ENCODE measurements around the gene SEMA4D. TPM values are rescaled to one million over a fixed set of nuclear protein-coding genes. Genes with fewer than 3 reads are reported as not detected.

SEMA4D gene
- total RNA-seq, 3 donors from 2014 or later (not counting 1 experiment from before 2014, with no cell fraction given): 354 to 448 (median 420) TPM

DNA sequence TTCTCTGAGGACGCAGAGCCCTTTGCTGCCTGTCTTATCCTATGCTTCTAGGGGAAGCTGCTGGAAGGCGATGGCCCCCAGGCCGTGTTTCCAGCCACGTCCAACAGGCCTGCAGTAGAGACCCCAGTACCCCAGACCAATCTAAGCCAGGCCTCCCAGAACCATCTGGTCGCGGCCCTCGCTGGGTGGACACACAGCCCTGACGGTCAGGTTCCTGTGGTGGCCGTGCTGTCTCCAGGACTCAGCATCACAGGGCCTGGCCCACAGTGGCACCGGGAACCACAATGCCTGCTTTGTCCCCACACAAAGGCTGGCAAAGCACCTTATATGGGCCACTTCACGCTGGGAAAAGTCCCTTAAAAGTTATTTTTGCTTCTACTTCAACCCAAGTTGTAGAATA is 44.5 kb downstream of the SEMA4D start:
- peaks cover 70 to 82% of the 10 kb centered on the region in 2 donors for H3K4me1 Mint-ChIP-seq
- ATAC-seq (no peak), DNase-seq (no peak)
- H3K9me3 Mint-ChIP-seq: no peaks in the 10 kb centered on the region
- H3K4me3 ChIP-seq (ENCODE audit: low read length): no peak overlapping the region
- no peaks in the 10 kb centered on the region for H3K27me3 ChIP-seq (ENCODE audit: control insufficient read depth, insufficient read depth, low read length)
- 92% methylated on average over 11 of the region's 11 CpGs for WGBS (ENCODE audit: insufficient coverage)
- H3K9me3 ChIP-seq (ENCODE audit: control insufficient read depth, insufficient read depth, low read length): no peaks in the 10 kb centered on the region
- intact Hi-C loops (cut with micrococcal nuclease): no loop called here
- H3K36me3 Mint-ChIP-seq: peaks cover 8% of the 10 kb centered on the region
- TF ChIP-seq, protein P1, sequence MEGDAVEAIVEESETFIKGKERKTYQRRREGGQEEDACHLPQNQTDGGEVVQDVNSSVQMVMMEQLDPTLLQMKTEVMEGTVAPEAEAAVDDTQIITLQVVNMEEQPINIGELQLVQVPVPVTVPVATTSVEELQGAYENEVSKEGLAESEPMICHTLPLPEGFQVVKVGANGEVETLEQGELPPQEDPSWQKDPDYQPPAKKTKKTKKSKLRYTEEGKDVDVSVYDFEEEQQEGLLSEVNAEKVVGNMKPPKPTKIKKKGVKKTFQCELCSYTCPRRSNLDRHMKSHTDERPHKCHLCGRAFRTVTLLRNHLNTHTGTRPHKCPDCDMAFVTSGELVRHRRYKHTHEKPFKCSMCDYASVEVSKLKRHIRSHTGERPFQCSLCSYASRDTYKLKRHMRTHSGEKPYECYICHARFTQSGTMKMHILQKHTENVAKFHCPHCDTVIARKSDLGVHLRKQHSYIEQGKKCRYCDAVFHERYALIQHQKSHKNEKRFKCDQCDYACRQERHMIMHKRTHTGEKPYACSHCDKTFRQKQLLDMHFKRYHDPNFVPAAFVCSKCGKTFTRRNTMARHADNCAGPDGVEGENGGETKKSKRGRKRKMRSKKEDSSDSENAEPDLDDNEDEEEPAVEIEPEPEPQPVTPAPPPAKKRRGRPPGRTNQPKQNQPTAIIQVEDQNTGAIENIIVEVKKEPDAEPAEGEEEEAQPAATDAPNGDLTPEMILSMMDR (IDR thresholded peaks at IDR 0.05): no peak
- H3K27ac Mint-ChIP-seq: peak overlapping the region; percentile 70 to 71
- H3K4me1 ChIP-seq (ENCODE audit: control insufficient read depth, insufficient read depth, low read length): peaks cover 67% of the 10 kb centered on the region
- no peak overlapping the region for H3K4me3 Mint-ChIP-seq
- peaks cover 26% of the 10 kb centered on the region for H3K36me3 ChIP-seq (ENCODE audit: control insufficient read depth, insufficient read depth, low read length)
- H3K27me3 Mint-ChIP-seq (ENCODE audit: low read depth in 2 of 2): no peaks in the 10 kb centered on the region
- H3K27ac ChIP-seq (ENCODE audit: low read length): no peak overlapping the region

DNA sequence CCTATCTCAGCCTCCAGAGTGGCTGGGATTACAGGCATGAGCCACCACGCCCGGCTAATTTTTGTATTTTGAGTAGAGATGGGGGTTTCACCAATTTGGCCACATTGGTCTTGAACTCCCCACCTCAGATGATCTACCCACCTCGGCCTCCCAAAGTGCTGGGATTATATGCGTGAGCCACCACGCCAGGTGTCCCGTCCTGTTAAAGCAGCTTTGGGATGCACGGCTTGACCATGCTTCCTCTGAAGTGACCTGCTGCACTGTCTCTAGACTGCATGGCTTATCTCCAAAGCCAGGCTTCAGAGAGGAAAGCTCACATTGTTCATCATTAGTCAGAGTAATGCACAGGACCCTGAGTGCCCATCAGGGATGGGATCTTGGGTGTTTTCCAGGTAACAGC is 45.4 kb downstream of the SEMA4D start:
- ATAC-seq (no peak), DNase-seq (no peak)
- no peak overlapping the region for H3K27ac ChIP-seq (ENCODE audit: low read length)
- H3K4me1 Mint-ChIP-seq: peaks cover 73 to 87% of the 10 kb centered on the region in 2 donors
- peaks cover 26% of the 10 kb centered on the region for H3K36me3 ChIP-seq (ENCODE audit: control insufficient read depth, insufficient read depth, low read length)
- no peaks in the 10 kb centered on the region for H3K27me3 ChIP-seq (ENCODE audit: control insufficient read depth, insufficient read depth, low read length)
- WGBS (ENCODE audit: insufficient coverage): 95% methylated on average over 5 of the region's 7 CpGs
- H3K27me3 Mint-ChIP-seq (ENCODE audit: low read depth in 2 of 2): no peaks in the 10 kb centered on the region
- no peak overlapping the region for H3K4me3 ChIP-seq (ENCODE audit: low read length)
- no peaks in the 10 kb centered on the region for H3K9me3 ChIP-seq (ENCODE audit: control insufficient read depth, insufficient read depth, low read length)
- H3K36me3 Mint-ChIP-seq: peaks cover 8% of the 10 kb centered on the region
- peaks cover 68% of the 10 kb centered on the region for H3K4me1 ChIP-seq (ENCODE audit: control insufficient read depth, insufficient read depth, low read length)
- H3K4me3 Mint-ChIP-seq: peak overlapping the region; percentile 61
- H3K9me3 Mint-ChIP-seq: no peaks in the 10 kb centered on the region
- TF ChIP-seq, protein P1 (IDR thresholded peaks at IDR 0.05): no peak
- H3K27ac Mint-ChIP-seq: peak overlapping the region; percentile 70 to 71
- intact Hi-C loops (cut with micrococcal nuclease): no loop called here

DNA sequence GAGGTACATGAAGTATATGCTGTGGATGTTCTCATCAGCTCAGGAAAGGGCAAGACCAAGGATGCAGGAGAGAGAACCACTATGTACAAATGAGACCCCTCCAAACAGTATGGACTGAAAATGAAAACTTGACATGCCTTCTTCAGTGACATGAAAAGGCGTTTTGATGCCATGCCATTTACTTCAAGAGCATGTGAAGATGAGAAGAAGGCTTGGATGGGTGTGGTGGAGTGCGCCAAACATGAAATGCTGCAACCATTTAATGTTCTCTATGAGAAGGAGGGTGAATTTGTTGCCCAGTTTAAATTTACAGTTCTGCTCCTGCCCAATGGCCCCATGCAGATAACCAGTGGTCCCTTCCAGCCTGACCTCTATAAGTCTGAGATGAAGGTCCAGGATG is 47.7 kb downstream of the SEMA4D start:
- H3K4me3 Mint-ChIP-seq: no peak overlapping the region
- ATAC-seq: no peak
- intact Hi-C loops (cut with micrococcal nuclease): no loop called here
- 97% methylated on average over 2 of the region's 2 CpGs for WGBS (ENCODE audit: insufficient coverage)
- DNase-seq: no peak
- Histone ChIP-seq H3K27ac (ENCODE audit: low read length) (no peak overlapping the region), H3K36me3 (ENCODE audit: control insufficient read depth, insufficient read depth, low read length) (peaks cover 27% of the 10 kb centered on the region), H3K27me3 (ENCODE audit: control insufficient read depth, insufficient read depth, low read length) (no peaks in the 10 kb centered on the region), H3K4me3 (ENCODE audit: low read length) (no peak overlapping the region), H3K4me1 (ENCODE audit: control insufficient read depth, insufficient read depth, low read length) (peaks cover 68% of the 10 kb centered on the region), H3K9me3 (ENCODE audit: control insufficient read depth, insufficient read depth, low read length) (no peaks in the 10 kb centered on the region)
- peaks cover 8% of the 10 kb centered on the region for H3K36me3 Mint-ChIP-seq
- peak overlapping the region; percentile 93 for H3K27ac Mint-ChIP-seq
- TF ChIP-seq, protein P1 (IDR thresholded peaks at IDR 0.05): no peak
- no peaks in the 10 kb centered on the region for H3K27me3 Mint-ChIP-seq (ENCODE audit: low read depth in 2 of 2)
- H3K9me3 Mint-ChIP-seq: no peaks in the 10 kb centered on the region
- peaks cover 68 to 93% of the 10 kb centered on the region in 2 donors for H3K4me1 Mint-ChIP-seq

DNA sequence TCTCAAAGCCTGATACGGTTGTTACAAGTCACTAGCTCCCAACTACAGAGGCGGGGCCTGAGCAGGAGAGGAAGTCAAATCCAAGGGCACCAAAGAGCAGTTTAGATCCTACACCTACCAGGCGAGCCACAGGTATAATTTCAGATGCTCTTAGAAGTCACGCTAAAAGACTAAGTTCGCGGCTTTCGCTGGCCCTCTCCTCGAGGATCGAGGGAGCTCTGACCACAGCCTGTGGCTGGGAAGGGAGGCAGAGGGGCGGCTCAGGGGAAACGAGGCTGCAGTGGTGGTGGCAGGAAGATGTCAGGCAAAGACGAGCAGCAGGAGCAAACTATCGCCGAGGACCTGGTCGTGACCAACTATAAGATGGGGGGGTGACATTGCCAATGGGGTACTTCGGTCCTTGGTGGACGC is 48.6 kb downstream of the SEMA4D start:
- Mint-ChIP-seq H3K4me3 (peak overlapping the region; percentile 79), H3K36me3 (peaks cover 8% of the 10 kb centered on the region), H3K9me3 (no peaks in the 10 kb centered on the region), H3K4me1 (peaks cover 72 to 93% of the 10 kb centered on the region in 2 donors), H3K27ac (peak overlapping the region; percentile 93), H3K27me3 (ENCODE audit: low read depth in 2 of 2) (no peaks in the 10 kb centered on the region)
- 66% methylated on average over 17 of the region's 17 CpGs for WGBS (ENCODE audit: insufficient coverage)
- ATAC-seq (no peak), DNase-seq (no peak)
- intact Hi-C loops (cut with micrococcal nuclease): loop anchor here (2.0 to 5.0 kb wide), 2 partner anchors 48 to 88 kb away; no protein-coding TSS in a partner anchor
- H3K27me3 ChIP-seq (ENCODE audit: control insufficient read depth, insufficient read depth, low read length): no peaks in the 10 kb centered on the region
- TF ChIP-seq, protein P1 (IDR thresholded peaks at IDR 0.05): no peak
- H3K27ac ChIP-seq (ENCODE audit: low read length): peak overlapping the region; percentile 28
- H3K4me1 ChIP-seq (ENCODE audit: control insufficient read depth, insufficient read depth, low read length): peaks cover 68% of the 10 kb centered on the region
- H3K9me3 ChIP-seq (ENCODE audit: control insufficient read depth, insufficient read depth, low read length): no peaks in the 10 kb centered on the region
- H3K4me3 ChIP-seq (ENCODE audit: low read length): no peak overlapping the region
- peaks cover 22% of the 10 kb centered on the region for H3K36me3 ChIP-seq (ENCODE audit: control insufficient read depth, insufficient read depth, low read length)
